HepG2 (cell line): ENCODE data around the gene MRPL48. TPM values are rescaled to one million over a fixed set of nuclear protein-coding genes. Genes with fewer than 3 reads are reported as not detected.

Experiments
- AHR ChIP-seq: IDR thresholded peaks from 2 replicates; pipeline ENCODE4 v1.6.1; 2018; ENCODE audit warnings: missing genetic modification reagents, missing compliant biosample characterization
- HNF1B ChIP-seq: sonication (generic); formaldehyde crosslinking; IDR thresholded peaks from 2 replicates; pipeline ENCODE4 v1.5.1; 2020; ENCODE audit warnings: mild to moderate bottlenecking, moderate library complexity, missing genetic modification reagents
- JUND ChIP-seq: sonication (generic); formaldehyde crosslinking; IDR thresholded peaks from 2 replicates; pipeline ENCODE4 v1.8.0; 2022; ENCODE audit warnings: mild to moderate bottlenecking, missing genetic modification reagents
- KLF11 ChIP-seq: IDR thresholded peaks from 2 replicates; pipeline ENCODE4 v1.6.1; 2016; ENCODE audit warnings: missing compliant biosample characterization
- MAF1 ChIP-seq: sonication (generic); formaldehyde crosslinking; IDR thresholded peaks from 2 replicates; pipeline ENCODE4 v1.5.0; 2020; ENCODE audit warnings: missing genetic modification reagents, borderline replicate concordance
- MZF1 ChIP-seq: sonication (generic); formaldehyde crosslinking; IDR thresholded peaks from 2 replicates; pipeline ENCODE4 v1.8.1; 2023; ENCODE audit warnings: mild to moderate bottlenecking, missing genetic modification reagents, borderline replicate concordance
- NCOR1 ChIP-seq: fragments of 200-600 bp; sonication (generic); IDR thresholded peaks from 2 replicates; pipeline ENCODE4 v1.7.0; 2017; ENCODE audit warnings: antibody characterized with exemption, low read length, borderline replicate concordance
- NR3C1 ChIP-seq: sonication (generic); formaldehyde crosslinking; IDR thresholded peaks from 2 replicates; pipeline ENCODE4 v1.4.0; 2020; ENCODE audit warnings: missing genetic modification reagents
- POLR2AphosphoS5 ChIP-seq: IDR thresholded peaks from 2 replicates; pipeline ENCODE4 v1.6.1; 2012; ENCODE audit warnings: low read depth, low read length
- RARG ChIP-seq: sonication (generic); formaldehyde crosslinking; IDR thresholded peaks from 2 replicates; pipeline ENCODE4 v1.4.0; 2020; ENCODE audit warnings: low read depth, mild to moderate bottlenecking, missing genetic modification reagents
- TBX2 ChIP-seq: sonication (generic); formaldehyde crosslinking; IDR thresholded peaks from 2 replicates; pipeline ENCODE4 v1.5.0; 2020; ENCODE audit warnings: missing genetic modification reagents, mild to moderate bottlenecking, borderline replicate concordance
- ZBTB10 ChIP-seq: sonication (generic); formaldehyde crosslinking; IDR thresholded peaks from 2 replicates; pipeline ENCODE4 v1.4.0; 2020; ENCODE audit warnings: missing genetic modification reagents, borderline replicate concordance
- ZFX ChIP-seq: sonication (generic); formaldehyde crosslinking; IDR thresholded peaks from 2 replicates; pipeline ENCODE4 v1.4.0; 2020; ENCODE audit warnings: mild to moderate bottlenecking, low read depth, missing genetic modification reagents, moderate library complexity
- ZNF17 ChIP-seq: sonication (generic); formaldehyde crosslinking; IDR thresholded peaks from 2 replicates; pipeline ENCODE4 v1.5.0; 2020; ENCODE audit warnings: mild to moderate bottlenecking, missing genetic modification reagents
- ZNF383 ChIP-seq: sonication (generic); formaldehyde crosslinking; IDR thresholded peaks from 2 replicates; pipeline ENCODE4 v1.4.0; 2020; ENCODE audit warnings: missing genetic modification reagents, mild to moderate bottlenecking, borderline replicate concordance
- ZNF501 ChIP-seq: sonication (generic); formaldehyde crosslinking; IDR thresholded peaks from 2 replicates; pipeline ENCODE4 v1.5.1; 2020; ENCODE audit warnings: mild to moderate bottlenecking, moderate library complexity, missing genetic modification reagents
- ZNF788 ChIP-seq: sonication (generic); formaldehyde crosslinking; IDR thresholded peaks from 2 replicates; pipeline ENCODE4 v1.5.0; 2020; ENCODE audit warnings: mild to moderate bottlenecking, missing genetic modification reagents, borderline replicate concordance
- polyA plus RNA-seq, 8 experiments: library from polyadenylated mRNA; depleted of rRNA in 3 of 8; stranded (reverse) in 7 of 8; unstranded in 1 of 8; fragments of >200 nt; fragmentation: Illumina TruSeq in 4 of 8; extraction: Trizol in 4 of 8; gene quantifications; 2 replicates each; pipeline versions ENCODE4 v1.2.1 to v1.2.3, GENCODE V29; 2011 to 2016; ENCODE audit warnings: low read depth in 4 of 8, missing spikeins in 1 of 8, mixed read lengths in 1 of 8; ENCODE audit not compliant: insufficient read depth in 1 of 8
- total RNA-seq, 5 experiments: library from RNA; depleted of rRNA; stranded (reverse); fragments of >200 nt; fragmentation: Illumina TruSeq; extraction: Trizol; gene quantifications; 2 replicates each; pipeline ENCODE4 v1.2.3, GENCODE V29; 2016; ENCODE audit warnings: low read depth in 1 of 5
- TF ChIP-seq, protein P1 (sequence below): sonication (generic); formaldehyde crosslinking; IDR thresholded peaks from 2 replicates; pipeline ENCODE4 v1.5.1; 2020; ENCODE audit warnings: missing genetic modification reagents, mild to moderate bottlenecking, borderline replicate concordance
- TF ChIP-seq, protein P2 (sequence below): IDR thresholded peaks from 2 replicates; pipeline ENCODE4 v1.6.1; 2012; ENCODE audit warnings: low read depth, low read length, improper control_type of control experiment

MRPL48 gene
- total and polyA plus RNA-seq, 2 of the 13 experiments (the other 11 are each of a cell fraction or from before 2014, with no cell fraction given) = 61.2 to 67.9 TPM

DNA sequence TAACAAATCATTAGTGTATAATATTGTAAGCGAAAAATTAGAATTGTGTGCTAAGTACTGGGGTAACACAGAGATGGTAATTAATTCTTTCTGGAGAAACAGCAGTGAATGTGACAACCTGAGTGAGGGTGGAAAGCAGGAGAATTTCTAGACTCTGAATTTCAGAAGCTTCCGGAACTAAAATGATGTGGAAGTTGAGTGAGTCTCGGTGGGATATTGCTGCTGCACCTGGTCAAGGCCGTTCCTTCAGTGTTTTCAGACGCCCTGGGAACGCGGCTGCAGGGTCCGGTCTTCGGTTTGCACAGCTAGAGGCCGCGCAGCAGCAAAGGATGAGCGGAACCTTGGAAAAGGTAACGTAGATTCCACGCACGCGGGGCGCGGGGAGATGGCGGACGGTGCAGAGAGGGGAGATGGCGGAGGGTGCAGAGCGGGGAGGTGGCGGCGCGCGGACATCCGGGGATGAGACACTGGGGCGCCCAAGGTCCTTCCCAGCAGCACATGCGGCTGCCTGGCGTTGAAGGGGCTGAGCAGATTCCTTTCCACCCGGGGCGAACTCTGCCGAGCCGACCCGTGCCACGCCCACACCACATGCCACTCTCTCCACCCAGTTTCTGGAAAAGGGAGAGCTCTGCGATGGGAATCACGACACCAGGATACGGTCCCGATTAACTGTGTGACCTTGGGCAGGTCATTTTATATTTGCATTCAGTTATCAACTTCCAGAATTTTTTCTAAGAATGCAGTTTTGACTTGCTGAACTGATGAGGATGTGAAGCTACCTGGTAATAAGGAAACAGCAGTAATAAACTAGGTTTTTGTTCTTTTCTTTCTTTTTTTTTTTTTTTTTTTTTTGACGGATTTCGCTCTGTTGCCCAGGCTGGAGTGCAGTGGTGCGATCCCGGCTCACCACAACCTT is at the start of gene MRPL48 (continued):
- TF ChIP-seq ZFX (peak; percentile 91), TBX2 (CRISPR knock-in tag) (peak; percentile 92), RARG (CRISPR knock-in tag) (no peak; the same call in 1 of the 2 replicates), ZNF17 (CRISPR knock-in tag) (no peak), HNF1B (CRISPR knock-in tag) (peak; percentile 94), ZBTB10 (CRISPR knock-in tag) (0 out of 2 replicates have a peak, but pooled peaks have one; percentile 55), AHR (no peak), MAF1 (no peak), JUND (CRISPR knock-in tag) (0 out of 2 replicates have a peak, but pooled peaks have one; percentile 31), KLF11 (CRISPR knock-in tag) (0 out of 2 replicates have a peak, but pooled peaks have one; percentile 51), NR3C1 (CRISPR knock-in tag) (no peak), MZF1 (CRISPR knock-in tag) (no peak), ZNF383 (0 out of 2 replicates have a peak, but pooled peaks have one; percentile 20), ZNF788 (CRISPR knock-in tag) (peak; percentile 88; the same call in 1 of the 2 replicates), POLR2AphosphoS5 (peak; percentile 87), NCOR1 (peak; percentile 84; the same call in 1 of the 2 replicates), ZNF501 (CRISPR knock-in tag) (peak; percentile 93)
- TF ChIP-seq, protein P1, sequence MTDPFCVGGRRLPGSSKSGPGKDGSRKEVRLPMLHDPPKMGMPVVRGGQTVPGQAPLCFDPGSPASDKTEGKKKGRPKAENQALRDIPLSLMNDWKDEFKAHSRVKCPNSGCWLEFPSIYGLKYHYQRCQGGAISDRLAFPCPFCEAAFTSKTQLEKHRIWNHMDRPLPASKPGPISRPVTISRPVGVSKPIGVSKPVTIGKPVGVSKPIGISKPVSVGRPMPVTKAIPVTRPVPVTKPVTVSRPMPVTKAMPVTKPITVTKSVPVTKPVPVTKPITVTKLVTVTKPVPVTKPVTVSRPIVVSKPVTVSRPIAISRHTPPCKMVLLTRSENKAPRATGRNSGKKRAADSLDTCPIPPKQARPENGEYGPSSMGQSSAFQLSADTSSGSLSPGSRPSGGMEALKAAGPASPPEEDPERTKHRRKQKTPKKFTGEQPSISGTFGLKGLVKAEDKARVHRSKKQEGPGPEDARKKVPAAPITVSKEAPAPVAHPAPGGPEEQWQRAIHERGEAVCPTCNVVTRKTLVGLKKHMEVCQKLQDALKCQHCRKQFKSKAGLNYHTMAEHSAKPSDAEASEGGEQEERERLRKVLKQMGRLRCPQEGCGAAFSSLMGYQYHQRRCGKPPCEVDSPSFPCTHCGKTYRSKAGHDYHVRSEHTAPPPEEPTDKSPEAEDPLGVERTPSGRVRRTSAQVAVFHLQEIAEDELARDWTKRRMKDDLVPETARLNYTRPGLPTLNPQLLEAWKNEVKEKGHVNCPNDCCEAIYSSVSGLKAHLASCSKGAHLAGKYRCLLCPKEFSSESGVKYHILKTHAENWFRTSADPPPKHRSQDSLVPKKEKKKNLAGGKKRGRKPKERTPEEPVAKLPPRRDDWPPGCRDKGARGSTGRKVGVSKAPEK = no peak
- TF ChIP-seq, protein P2, sequence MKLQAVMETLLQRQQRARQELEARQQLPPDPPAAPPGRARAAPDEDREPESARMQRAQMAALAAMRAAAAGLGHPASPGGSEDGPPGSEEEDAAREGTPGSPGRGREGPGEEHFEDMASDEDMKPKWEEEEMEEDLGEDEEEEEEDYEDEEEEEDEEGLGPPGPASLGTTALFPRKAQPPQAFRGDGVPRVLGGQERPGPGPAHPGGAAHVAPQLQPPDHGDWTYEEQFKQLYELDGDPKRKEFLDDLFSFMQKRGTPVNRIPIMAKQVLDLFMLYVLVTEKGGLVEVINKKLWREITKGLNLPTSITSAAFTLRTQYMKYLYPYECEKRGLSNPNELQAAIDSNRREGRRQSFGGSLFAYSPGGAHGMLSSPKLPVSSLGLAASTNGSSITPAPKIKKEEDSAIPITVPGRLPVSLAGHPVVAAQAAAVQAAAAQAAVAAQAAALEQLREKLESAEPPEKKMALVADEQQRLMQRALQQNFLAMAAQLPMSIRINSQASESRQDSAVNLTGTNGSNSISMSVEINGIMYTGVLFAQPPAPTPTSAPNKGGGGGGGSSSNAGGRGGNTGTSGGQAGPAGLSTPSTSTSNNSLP = no peak
